Heart left ventricle (tissue), 16 donors: ENCODE results near the gene KIF12. TPM values are rescaled to one million over a fixed set of nuclear protein-coding genes. Genes with fewer than 3 reads are reported as not detected.

ENCODE experiments used
- ATAC-seq, 4 donors: fragments of 200-7000 bp; cut with Tn5 transposase; one replicate each; pipeline ENCODE4 v1.9.1; 2020 to 2022; ENCODE audit warnings: moderate library complexity in 4 of 4, mild to moderate bottlenecking in 3 of 4, moderate number of reproducible peaks in 1 of 4
- DNase-seq, 5 donors: peaks; one replicate each; pipeline ENCODE4 v3.0.0-alpha.2; 2020
- H3K27ac ChIP-seq, 12 donors: fragments of 200-600 bp; sonication (generic) in 4 of 12; one replicate each; pipeline versions ENCODE4 v1.5.0 to v1.8.0; 2016 to 2022; ENCODE audit warnings: mild to moderate bottlenecking in 2 of 12
- H3K27me3 ChIP-seq, 9 donors: fragments of 200-600 bp; sonication (generic) in 2 of 9; one replicate each; pipeline versions ENCODE4 v1.5.1 to v1.8.0; 2016 to 2022; ENCODE audit warnings: mild to moderate bottlenecking in 3 of 9
- H3K36me3 ChIP-seq, 9 donors: fragments of 200-600 bp; sonication (generic) in 2 of 9; one replicate each; pipeline versions ENCODE4 v1.5.0 to v1.8.0; 2018 to 2022; ENCODE audit warnings: mild to moderate bottlenecking in 2 of 9
- H3K4me1 ChIP-seq, 12 donors: fragments of 200-600 bp; sonication (generic) in 4 of 12; one replicate each; pipeline versions ENCODE4 v1.5.0 to v1.8.0; 2016 to 2022; ENCODE audit warnings: mild to moderate bottlenecking in 3 of 12
- H3K4me3 ChIP-seq, 12 donors: fragments of 200-600 bp; sonication (generic) in 4 of 12; one replicate each; pipeline versions ENCODE4 v1.5.0 to v1.8.0; 2017 to 2022; ENCODE audit warnings: mild to moderate bottlenecking in 9 of 12, moderate library complexity in 4 of 12
- H3K9me3 ChIP-seq, 12 donors: fragments of 200-600 bp; sonication (generic) in 4 of 12; one replicate each; pipeline versions ENCODE4 v1.5.0 to v1.8.0; 2016 to 2022; ENCODE audit warnings: mild to moderate bottlenecking in 1 of 12
- CTCF ChIP-seq, 12 donors: fragments of 200-600 bp; sonication (generic) in 4 of 12; IDR thresholded peaks; one replicate each; pipeline versions ENCODE4 v1.5.0 to v1.8.0; 2018 to 2022; ENCODE audit warnings: antibody characterized with exemption in 12 of 12, mild to moderate bottlenecking in 5 of 12
- POLR2A ChIP-seq, 2 donors: fragments of 450-650 bp; IDR thresholded peaks; one replicate each; pipeline ENCODE4 v1.6.1; 2017; ENCODE audit warnings: antibody characterized with exemption in 2 of 2, mild to moderate bottlenecking in 2 of 2, moderate library complexity in 2 of 2
- WGBS, 4 donors: extraction: QIAGEN DNeasy Blood & Tissue Kit in 2 of 4; methylation state at CpG; one replicate each; pipeline versions ENCODE4 v1.1.5 to v1.1.7; 2013 to 2018; 5-methylcytosine and 5-hydroxymethylcytosine counted together
- intact Hi-C, 10 donors: fragments of 100-400 bp; cut with DNase I; formaldehyde crosslinking; loops; one replicate each; pipeline versions ENCODE4 v1.11.1 to v1.14.2; 2022
- polyA plus RNA-seq, 2 donors: library from polyadenylated mRNA; stranded (reverse); fragments of 200-250 nt; gene quantifications; one replicate each; pipeline ENCODE4 v1.2.3, GENCODE V29; 2013
- total RNA-seq, 9 donors: library from RNA; depleted of rRNA in 2 of 9; stranded (reverse); fragments of >200 nt in 2 of 9; fragmentation: NEBNext Ultra II Directional in 3 of 9; extraction: Animal tissue kit (Norgen Biotek cat#: 25700) in 3 of 9; gene quantifications; one replicate each; pipeline versions ENCODE4 v1.1.0 to v1.2.4, GENCODE V29; 2016 to 2023
- donor health status: ischemic (EF 13 %, LVEDD 7.1; RV severe dilation, severe dysfunction).
- donor health status: healthy with polysubstance abuse.
- donor health status: DM: no; HTN: yes; CAD: no.
- donor health status: DM: no; HTN: no; CAD: no.
- donor health status: ischemic (EF 25% LVEDD 6.9; RV normal size, moderate dysfunction).
- donor health status: ischemic (EF 25% LVEDD 5.7; RV mildly dilated, moderate dysfunction).
- donor health status: healthy.
- donor health status: DM: yes; HTN: yes; CAD: no.
- donor health status: ischemic (EF 35%, LVEDD 5.7; RV mildly dilated, moderate dysfunction).
- donor health status: nonischemic (EF 11% LVEDD 7.7; RV severe dilation, severe dysfunction).
- donor health status: DM: yes; HTN: yes; CAD: no.
- donor health status: PGD.
- donor health status: ischemic (EF 29% LVEDD 5.4; RV normal size, mild dysfunction).
- donor health status: nonischemic (EF 23%, LVEDD 6.1; RV moderate dilation, normal function).

KIF12 gene
- total and polyA plus RNA-seq, 11 donors, result 0.08 to 0.21 TPM; not detected in 9

- peaks cover 0 to 11% (median 0%) of the 10 kb centered on the region in 12 donors for H3K9me3 ChIP-seq
- H3K4me1 ChIP-seq, result peaks cover 0 to 31% (median 3%) of the 10 kb centered on the region in 12 donors
- no peak overlapping the region for H3K27ac ChIP-seq
- H3K27me3 ChIP-seq, result no peaks in the 10 kb centered on the region
- intact Hi-C loops, result no loop called here
- no peak for TF ChIP-seq POLR2A (IDR thresholded peaks at IDR 0.05)
- no peak for TF ChIP-seq CTCF (IDR thresholded peaks at IDR 0.05)
- WGBS, 4 donors, result 74 to 92% (median 78%) methylated on average over 10 to 13 of the region's 13 CpGs
- ATAC-seq, result no peak
- no peak for DNase-seq
- no peak overlapping the region for H3K4me3 ChIP-seq
- H3K36me3 ChIP-seq, result no peaks in the 10 kb centered on the region
These were observed 27.4 kb upstream of the KIF12 start for GRCh38 chr9:114126247-114127060.

GRCh38 chr9:114125476-114126013, 26.5 kb upstream of the KIF12 start:
- intact Hi-C loops, result no loop called here
- WGBS, 4 donors, result 72 to 96% (median 87%) methylated on average over 4 to 10 of the region's 10 CpGs
- Histone ChIP-seq H3K27ac (no peak overlapping the region), H3K36me3 (no peaks in the 10 kb centered on the region), H3K4me3 (no peak overlapping the region), H3K27me3 (no peaks in the 10 kb centered on the region), H3K9me3 (peaks cover 0 to 11% (median 0%) of the 10 kb centered on the region in 12 donors), H3K4me1 (peaks cover 0 to 22% (median 0%) of the 10 kb centered on the region in 12 donors)
- ATAC-seq (no peak), DNase-seq (no peak)
- TF ChIP-seq CTCF (IDR thresholded peaks at IDR 0.05) (no peak), POLR2A (IDR thresholded peaks at IDR 0.05) (no peak)

- Histone ChIP-seq H3K27me3 (no peaks in the 10 kb centered on the region), H3K36me3 (no peaks in the 10 kb centered on the region), H3K27ac (no peak overlapping the region), H3K4me3 (no peak overlapping the region), H3K9me3 (peaks cover 0 to 11% (median 0%) of the 10 kb centered on the region in 12 donors), H3K4me1 (peaks cover 0 to 15% (median 0%) of the 10 kb centered on the region in 12 donors)
- ATAC-seq, result no peak
- no peak for TF ChIP-seq POLR2A (IDR thresholded peaks at IDR 0.05)
- no peak for TF ChIP-seq CTCF (IDR thresholded peaks at IDR 0.05)
- intact Hi-C loops, result no loop called here
- DNase-seq, result no peak
- 83 to 89% (median 85%) methylated on average over 12 to 13 of the region's 13 CpGs for WGBS, 4 donors
These were observed 25.8 kb upstream of the KIF12 start for GRCh38 chr9:114124666-114125475.

GRCh38 chr9:114124138-114124537, 25.0 kb upstream of the KIF12 start:
- WGBS, 4 donors, result 10 to 25% (median 16%) methylated on average over 1 of the region's 1 CpG
- intact Hi-C loops, result no loop called here

More at GRCh38 chr9:114124138-114124537, 25.0 kb upstream of the KIF12 start:
- TF ChIP-seq CTCF (IDR thresholded peaks at IDR 0.05) (no peak), POLR2A (IDR thresholded peaks at IDR 0.05) (no peak)
- Histone ChIP-seq H3K27me3 (peaks cover 0 to 2% (median 0%) of the 10 kb centered on the region in 9 donors), H3K4me1 (peaks cover 0 to 14% (median 0%) of the 10 kb centered on the region in 12 donors), H3K9me3 (peaks cover 0 to 11% (median 0%) of the 10 kb centered on the region in 12 donors), H3K36me3 (no peaks in the 10 kb centered on the region), H3K4me3 (no peak overlapping the region), H3K27ac (no peak overlapping the region)
- peak; percentile 23 to 85 (median 44) for ATAC-seq
- no peak for DNase-seq
